GM12878 (cell line): ENCODE results near the gene PDK1. TPM values are rescaled to one million over a fixed set of nuclear protein-coding genes. Genes with fewer than 3 reads are reported as not detected.
"Not testable (repeated sequence)": the region's sequence is repeated elsewhere in the genome, so short reads cannot be mapped to it uniquely, and the experiment has no call there.

ENCODE experiments used
- ATAC-seq: fragments of 200-7000 bp; cut with Tn5 transposase; 3 replicates; pipeline ENCODE4 v1.9.1; 2020; ENCODE audit warnings: mild to moderate bottlenecking, moderate library complexity
- BruUV-seq: library from RNA; stranded (reverse); fragments of 400-500 nt; replicated peaks from 2 replicates; lab custom pipeline; 2021; lab: Mats Ljungman, UMichigan
- CTCF ChIA-PET: fragments of 300-600 bp; sonication (Branson Sonifier 250); formaldehyde crosslinking; extraction: SDS; loops from one replicate; lab custom pipeline; 2021; ENCODE audit warnings: inconsistent platforms; lab: Yijun Ruan, JAX
- POLR2A ChIA-PET: fragments of 350-600 bp; formaldehyde crosslinking; extraction: SDS; loops from one replicate; lab custom pipeline; 2021; ENCODE audit warnings: inconsistent platforms; lab: Charles Lee
- RAD21 ChIA-PET: fragments of 300-600 bp; sonication (Branson Sonifier 250); formaldehyde crosslinking; loops from one replicate; lab custom pipeline; 2023; ENCODE audit warnings: antibody characterized with exemption; ENCODE audit not compliant: unreplicated experiment; lab: Charles Lee
- SMC1A ChIA-PET: fragments of 300-600 bp; sonication (Branson Sonifier 250); formaldehyde crosslinking; loops from one replicate; lab custom pipeline; 2023; ENCODE audit not compliant: unreplicated experiment, uncharacterized antibody; lab: Charles Lee
- DNase-seq: peaks from one replicate; pipeline ENCODE4 v3.0.0-alpha.2; 2011; ENCODE audit warnings: low read depth, low spot score
- FAIRE-seq: peaks from 3 replicates; lab custom pipeline; 2011; peaks lifted over from hg19 to GRCh38; lab: Jason Lieb, UNC
- H2AFZ ChIP-seq: 2 replicates; pipeline ENCODE4 v1.6.0; 2011; ENCODE audit warnings: low read depth, low read length, control low read depth; ENCODE audit not compliant: control insufficient read depth
- H3K27ac ChIP-seq: 2 replicates; pipeline ENCODE4 v1.5.1; 2011; ENCODE audit warnings: control low read depth; ENCODE audit not compliant: control insufficient read depth, insufficient read depth
- H3K27me3 ChIP-seq, 2 experiments: replicated peaks in 1 of 2; 2 replicates each; pipeline versions ENCODE4 v1.6.0 to v1.6.1; 2011; ENCODE audit warnings: low read length in 1 of 2; ENCODE audit not compliant: control insufficient read depth in 2 of 2, insufficient read depth in 2 of 2
- H3K36me3 ChIP-seq, 2 experiments: 2 replicates each; pipeline ENCODE4 v1.5.1; 2011; ENCODE audit warnings: low read length in 1 of 2; ENCODE audit not compliant: control insufficient read depth in 2 of 2, insufficient read depth in 2 of 2
- H3K4me1 ChIP-seq: 2 replicates; pipeline ENCODE4 v1.6.1; 2011; ENCODE audit warnings: mild to moderate bottlenecking, low read length, moderate library complexity, mixed read lengths; ENCODE audit not compliant: control insufficient read depth, insufficient read depth
- H3K4me2 ChIP-seq: 2 replicates; pipeline ENCODE4 v1.6.0; 2011; ENCODE audit warnings: control low read depth; ENCODE audit not compliant: control insufficient read depth, insufficient read depth
- H3K4me3 ChIP-seq: fragments of 200-600 bp; sonication (generic); 2 replicates; pipeline ENCODE4 v1.5.1; 2016
- H3K79me2 ChIP-seq: 2 replicates; pipeline ENCODE4 v1.6.0; 2011; ENCODE audit warnings: low read length; ENCODE audit not compliant: control insufficient read depth, insufficient read depth
- H3K9ac ChIP-seq: 2 replicates; pipeline ENCODE4 v1.8.0; 2011; ENCODE audit warnings: low read length, control low read depth, mixed read lengths; ENCODE audit not compliant: control insufficient read depth, insufficient read depth
- H3K9me3 ChIP-seq: replicated peaks from 3 replicates; pipeline ENCODE4 v1.5.1; 2011; ENCODE audit warnings: mild to moderate bottlenecking, low read length; ENCODE audit not compliant: control insufficient read depth, insufficient read depth
- H4K20me1 ChIP-seq: 2 replicates; pipeline ENCODE4 v1.6.0; 2011; ENCODE audit not compliant: control insufficient read depth, insufficient read depth
- BRCA1 ChIP-seq: IDR thresholded peaks from 2 replicates; pipeline ENCODE4 v1.6.1; 2011; ENCODE audit warnings: low read depth, low read length, improper control_type of control experiment
- CBX3 ChIP-seq: fragments of 200-600 bp; sonication (generic); IDR thresholded peaks from 2 replicates; pipeline ENCODE4 v1.6.1; 2016; ENCODE audit warnings: low read depth, borderline replicate concordance
- EZH2 ChIP-seq: IDR thresholded peaks from 2 replicates; pipeline ENCODE4 v1.6.1; 2012; ENCODE audit warnings: low read depth, mild to moderate bottlenecking, control low read depth, inconsistent platforms, low read length, borderline replicate concordance; ENCODE audit not compliant: control insufficient read depth
- GABPA ChIP-seq: IDR thresholded peaks from 2 replicates; pipeline ENCODE4 v1.6.1; 2014; ENCODE audit warnings: antibody characterized with exemption, low read depth, mild to moderate bottlenecking, inconsistent platforms
- NBN ChIP-seq: fragments of 450-650 bp; IDR thresholded peaks from 2 replicates; pipeline ENCODE4 v1.6.1; 2016
- ZNF274 ChIP-seq: IDR thresholded peaks from one replicate; pipeline ENCODE4 v1.8.0; 2011; ENCODE audit not compliant: insufficient read length, insufficient read depth
- WGBS: methylation state at CpG from one replicate; pipeline ENCODE4 v1.1.6; 2016; ENCODE audit warnings: low lambda C conversion rate; ENCODE audit not compliant: insufficient replicate concordance, insufficient coverage; ENCODE audit errors: missing lambda C conversion rate; 5-methylcytosine and 5-hydroxymethylcytosine counted together
- in situ Hi-C: fragments of 300-500 bp; cut with MboI; formaldehyde crosslinking; loops from 9 replicates; pipeline ENCODE4 v1.14.3; 2018; ENCODE audit warnings: mixed read lengths
- intact Hi-C: fragments of 100-400 bp; cut with micrococcal nuclease; formaldehyde crosslinking; loops from one replicate; pipeline ENCODE4 v1.14.2; 2022; ENCODE audit not compliant: unreplicated experiment
- polyA plus RNA-seq, 11 experiments: library from polyadenylated mRNA; depleted of rRNA in 4 of 11; unstranded in 6 of 11; stranded (reverse) in 5 of 11; fragments of >200 nt; fragmentation: Nextera tagmentation in 4 of 11; fragmentation: Illumina TruSeq in 1 of 11; extraction: Ambion mirVana in 4 of 11; extraction: Trizol in 1 of 11; gene quantifications; 1 replicate in 1 of 11; 2 replicates in 10 of 11; pipeline versions ENCODE4 v1.2.1 to v1.2.3, GENCODE V29; 2011 to 2016; ENCODE audit warnings: inconsistent platforms in 2 of 11, missing spikeins in 2 of 11, low read depth in 1 of 11
- total RNA-seq, 4 experiments: library from RNA; depleted of rRNA in 3 of 4; stranded (reverse); fragments of >200 nt in 3 of 4; fragmentation: Illumina TruSeq in 1 of 4; extraction: Trizol in 1 of 4; gene quantifications; 2 replicates each; pipeline versions ENCODE4 v1.2.1 to v1.2.3, GENCODE V29; 2013 to 2021
- TF ChIP-seq, protein P1 (sequence below): fragments of 450-650 bp; IDR thresholded peaks from 2 replicates; pipeline ENCODE4 v1.6.1; 2017; ENCODE audit warnings: mild to moderate bottlenecking, moderate library complexity
- TF ChIP-seq, protein P2 (sequence below): IDR thresholded peaks from 2 replicates; pipeline ENCODE4 v1.6.1; 2011; ENCODE audit warnings: low read depth, low read length, improper control_type of control experiment, borderline replicate concordance
- TF ChIP-seq, protein P3 (sequence below): fragments of 450-650 bp; formaldehyde crosslinking; IDR thresholded peaks from 2 replicates; pipeline ENCODE4 v1.4.0; 2020; ENCODE audit warnings: mild to moderate bottlenecking, moderate library complexity

The PDK1 gene
- total and polyA plus RNA-seq, 10 of the 15 experiments (the other 5 are each of a cell fraction or from before 2014, with no cell fraction given) = 5.3 to 128 (median 17.1) TPM

DNA sequence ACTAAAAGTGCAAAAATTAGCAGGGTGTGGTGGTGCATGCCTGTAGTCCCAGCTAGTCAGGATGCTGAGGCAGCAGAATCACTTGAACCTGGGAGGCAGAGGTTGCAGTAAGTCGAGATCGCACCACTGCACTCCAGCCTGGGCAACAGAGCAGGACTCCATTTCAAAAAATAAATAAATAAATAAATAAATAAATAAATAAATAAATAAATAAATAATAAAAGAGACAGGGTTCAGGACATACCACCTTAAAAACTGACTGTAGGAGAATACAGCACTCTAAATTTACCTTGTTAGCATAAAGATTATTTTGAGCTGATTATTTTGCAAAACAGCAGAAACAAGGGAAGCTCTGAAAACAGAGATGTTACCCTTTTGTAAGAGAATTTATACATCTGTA lies 23.4 kb upstream of the PDK1 start:
- H3K4me2 ChIP-seq, SMC1A ChIA-PET, BruUV-seq, H2AFZ ChIP-seq, H3K27me3 ChIP-seq, RAD21 ChIA-PET, H4K20me1 ChIP-seq, H3K79me2 ChIP-seq, in situ Hi-C loops, H3K27ac ChIP-seq, CTCF ChIA-PET, H3K36me3 ChIP-seq, POLR2A ChIA-PET, H3K4me1 ChIP-seq, intact Hi-C loops, FAIRE-seq, ATAC-seq, H3K9ac ChIP-seq, DNase-seq, H3K4me3 ChIP-seq: not testable (repeated sequence)
- WGBS = 70% methylated on average over 2 of the region's 2 CpGs
- peaks cover 25% of the 10 kb centered on the region; the same call in 2 of the 3 replicates for H3K9me3 ChIP-seq

DNA sequence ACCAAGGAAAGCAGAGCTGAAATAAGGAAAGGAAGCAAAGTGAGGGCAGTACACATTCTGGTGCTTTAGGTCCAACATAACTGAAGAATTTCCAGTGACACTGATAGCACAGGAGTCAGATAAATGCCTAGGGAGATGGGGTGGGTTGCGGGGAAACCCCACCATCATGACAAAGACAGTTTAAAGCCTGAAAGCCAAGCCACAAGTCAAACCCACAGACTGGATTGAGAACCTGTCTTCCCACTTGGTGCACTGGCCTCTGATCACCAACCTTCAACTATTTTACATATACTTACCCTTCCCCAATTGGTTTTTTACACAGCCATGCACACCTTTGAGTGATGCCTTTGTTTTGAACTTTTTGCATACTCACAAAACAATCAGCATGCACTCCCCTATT lies 22.2 kb upstream of the PDK1 start:
- peaks cover 25% of the 10 kb centered on the region; the same call in 2 of the 3 replicates for H3K9me3 ChIP-seq
- H3K4me1 ChIP-seq = no peaks in the 10 kb centered on the region
- no peak for ATAC-seq
- FAIRE-seq = no peak
- no peaks in the 10 kb centered on the region for H4K20me1 ChIP-seq
- H3K9ac ChIP-seq = no peak overlapping the region
- RAD21 ChIA-PET = no interaction called here
- SMC1A ChIA-PET = no interaction called here
- H3K4me3 ChIP-seq = no peak overlapping the region
- no peaks in the 10 kb centered on the region for H3K79me2 ChIP-seq
- DNase-seq = no peak
- H3K27ac ChIP-seq = no peak overlapping the region
- CTCF ChIA-PET = no interaction called here
- in situ Hi-C loops = no loop called here
- 80% methylated on average over 1 of the region's 1 CpG for WGBS
- no peak overlapping the region for H2AFZ ChIP-seq
- intact Hi-C loops = no loop called here
- BruUV-seq = no TSS peak
- no peak overlapping the region for H3K4me2 ChIP-seq
- POLR2A ChIA-PET = no interaction called here
- peaks cover 0 to 4% of the 10 kb centered on the region in 2 experiments; a peak in 2 of 4 replicates for H3K36me3 ChIP-seq
- no peaks in the 10 kb centered on the region for H3K27me3 ChIP-seq
- TF ChIP-seq, protein P1, sequence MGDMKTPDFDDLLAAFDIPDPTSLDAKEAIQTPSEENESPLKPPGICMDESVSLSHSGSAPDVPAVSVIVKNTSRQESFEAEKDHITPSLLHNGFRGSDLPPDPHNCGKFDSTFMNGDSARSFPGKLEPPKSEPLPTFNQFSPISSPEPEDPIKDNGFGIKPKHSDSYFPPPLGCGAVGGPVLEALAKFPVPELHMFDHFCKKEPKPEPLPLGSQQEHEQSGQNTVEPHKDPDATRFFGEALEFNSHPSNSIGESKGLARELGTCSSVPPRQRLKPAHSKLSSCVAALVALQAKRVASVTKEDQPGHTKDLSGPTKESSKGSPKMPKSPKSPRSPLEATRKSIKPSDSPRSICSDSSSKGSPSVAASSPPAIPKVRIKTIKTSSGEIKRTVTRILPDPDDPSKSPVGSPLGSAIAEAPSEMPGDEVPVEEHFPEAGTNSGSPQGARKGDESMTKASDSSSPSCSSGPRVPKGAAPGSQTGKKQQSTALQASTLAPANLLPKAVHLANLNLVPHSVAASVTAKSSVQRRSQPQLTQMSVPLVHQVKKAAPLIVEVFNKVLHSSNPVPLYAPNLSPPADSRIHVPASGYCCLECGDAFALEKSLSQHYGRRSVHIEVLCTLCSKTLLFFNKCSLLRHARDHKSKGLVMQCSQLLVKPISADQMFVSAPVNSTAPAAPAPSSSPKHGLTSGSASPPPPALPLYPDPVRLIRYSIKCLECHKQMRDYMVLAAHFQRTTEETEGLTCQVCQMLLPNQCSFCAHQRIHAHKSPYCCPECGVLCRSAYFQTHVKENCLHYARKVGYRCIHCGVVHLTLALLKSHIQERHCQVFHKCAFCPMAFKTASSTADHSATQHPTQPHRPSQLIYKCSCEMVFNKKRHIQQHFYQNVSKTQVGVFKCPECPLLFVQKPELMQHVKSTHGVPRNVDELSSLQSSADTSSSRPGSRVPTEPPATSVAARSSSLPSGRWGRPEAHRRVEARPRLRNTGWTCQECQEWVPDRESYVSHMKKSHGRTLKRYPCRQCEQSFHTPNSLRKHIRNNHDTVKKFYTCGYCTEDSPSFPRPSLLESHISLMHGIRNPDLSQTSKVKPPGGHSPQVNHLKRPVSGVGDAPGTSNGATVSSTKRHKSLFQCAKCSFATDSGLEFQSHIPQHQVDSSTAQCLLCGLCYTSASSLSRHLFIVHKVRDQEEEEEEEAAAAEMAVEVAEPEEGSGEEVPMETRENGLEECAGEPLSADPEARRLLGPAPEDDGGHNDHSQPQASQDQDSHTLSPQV = no peak
- TF ChIP-seq NBN (no peak), ZNF274 (no peak), BRCA1 (no peak), EZH2 (no peak), CBX3 (no peak), GABPA (no peak)
- TF ChIP-seq, protein P2, sequence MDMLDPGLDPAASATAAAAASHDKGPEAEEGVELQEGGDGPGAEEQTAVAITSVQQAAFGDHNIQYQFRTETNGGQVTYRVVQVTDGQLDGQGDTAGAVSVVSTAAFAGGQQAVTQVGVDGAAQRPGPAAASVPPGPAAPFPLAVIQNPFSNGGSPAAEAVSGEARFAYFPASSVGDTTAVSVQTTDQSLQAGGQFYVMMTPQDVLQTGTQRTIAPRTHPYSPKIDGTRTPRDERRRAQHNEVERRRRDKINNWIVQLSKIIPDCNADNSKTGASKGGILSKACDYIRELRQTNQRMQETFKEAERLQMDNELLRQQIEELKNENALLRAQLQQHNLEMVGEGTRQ = no peak
- TF ChIP-seq, protein P3, sequence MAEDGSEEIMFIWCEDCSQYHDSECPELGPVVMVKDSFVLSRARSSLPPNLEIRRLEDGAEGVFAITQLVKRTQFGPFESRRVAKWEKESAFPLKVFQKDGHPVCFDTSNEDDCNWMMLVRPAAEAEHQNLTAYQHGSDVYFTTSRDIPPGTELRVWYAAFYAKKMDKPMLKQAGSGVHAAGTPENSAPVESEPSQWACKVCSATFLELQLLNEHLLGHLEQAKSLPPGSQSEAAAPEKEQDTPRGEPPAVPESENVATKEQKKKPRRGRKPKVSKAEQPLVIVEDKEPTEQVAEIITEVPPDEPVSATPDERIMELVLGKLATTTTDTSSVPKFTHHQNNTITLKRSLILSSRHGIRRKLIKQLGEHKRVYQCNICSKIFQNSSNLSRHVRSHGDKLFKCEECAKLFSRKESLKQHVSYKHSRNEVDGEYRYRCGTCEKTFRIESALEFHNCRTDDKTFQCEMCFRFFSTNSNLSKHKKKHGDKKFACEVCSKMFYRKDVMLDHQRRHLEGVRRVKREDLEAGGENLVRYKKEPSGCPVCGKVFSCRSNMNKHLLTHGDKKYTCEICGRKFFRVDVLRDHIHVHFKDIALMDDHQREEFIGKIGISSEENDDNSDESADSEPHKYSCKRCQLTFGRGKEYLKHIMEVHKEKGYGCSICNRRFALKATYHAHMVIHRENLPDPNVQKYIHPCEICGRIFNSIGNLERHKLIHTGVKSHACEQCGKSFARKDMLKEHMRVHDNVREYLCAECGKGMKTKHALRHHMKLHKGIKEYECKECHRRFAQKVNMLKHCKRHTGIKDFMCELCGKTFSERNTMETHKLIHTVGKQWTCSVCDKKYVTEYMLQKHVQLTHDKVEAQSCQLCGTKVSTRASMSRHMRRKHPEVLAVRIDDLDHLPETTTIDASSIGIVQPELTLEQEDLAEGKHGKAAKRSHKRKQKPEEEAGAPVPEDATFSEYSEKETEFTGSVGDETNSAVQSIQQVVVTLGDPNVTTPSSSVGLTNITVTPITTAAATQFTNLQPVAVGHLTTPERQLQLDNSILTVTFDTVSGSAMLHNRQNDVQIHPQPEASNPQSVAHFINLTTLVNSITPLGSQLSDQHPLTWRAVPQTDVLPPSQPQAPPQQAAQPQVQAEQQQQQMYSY (CRISPR knock-in tag) = no peak
